ENCODE results near the gene C1QTNF8. TPM values are rescaled to one million over a fixed set of nuclear protein-coding genes. Genes with fewer than 3 reads are reported as not detected.

Gene C1QTNF8
- total and polyA plus RNA-seq, 2 of the 13 experiments (the other 11 are each of a cell fraction or from before 2014, with no cell fraction given) = 0.09 TPM; not detected in 1

- TF ChIP-seq ZNF256 (CRISPR knock-in tag; conservative IDR thresholded peaks at IDR 0.05) (no peak), ZNF10 (CRISPR knock-in tag; IDR thresholded peaks at IDR 0.05; ENCODE audit: borderline replicate concordance, low read depth) (no peak), NFATC3 (CRISPR knock-in tag; IDR thresholded peaks at IDR 0.05) (no peak), CEBPG (CRISPR knock-in tag; IDR thresholded peaks at IDR 0.05) (no peak), IRF9 (CRISPR knock-in tag; IDR thresholded peaks at IDR 0.05; ENCODE audit: borderline replicate concordance) (no peak), ZFY (CRISPR knock-in tag; IDR thresholded peaks at IDR 0.05) (no peak), ZNF597 (CRISPR knock-in tag; IDR thresholded peaks at IDR 0.05) (no peak), BCL6 (CRISPR knock-in tag; IDR thresholded peaks at IDR 0.05) (no peak), ZNF691 (CRISPR knock-in tag; IDR thresholded peaks at IDR 0.05; ENCODE audit: borderline replicate concordance, low read depth) (no peak), KLF16 (CRISPR knock-in tag; IDR thresholded peaks at IDR 0.05) (peak in 1 of 2 experiments; percentile 61; a peak in 1 of 4 replicates), ZNF546 (CRISPR knock-in tag; conservative IDR thresholded peaks at IDR 0.05) (peak; percentile 28; the same call in 1 of the 2 replicates), ZNF709 (CRISPR knock-in tag; IDR thresholded peaks at IDR 0.05) (no peak), JUN (CRISPR knock-in tag; IDR thresholded peaks at IDR 0.05) (no peak), NCOR1 (IDR thresholded peaks at IDR 0.05; ENCODE audit: borderline replicate concordance, low read length) (no peak), REXO4 (CRISPR knock-in tag; IDR thresholded peaks at IDR 0.05; ENCODE audit: borderline replicate concordance) (no peak), HMG20B (CRISPR knock-in tag; conservative IDR thresholded peaks at IDR 0.05) (0 out of 2 replicates have a peak, but pooled peaks have one; percentile 40), ZHX2 (IDR thresholded peaks at IDR 0.05; ENCODE audit: low read depth) (no peak), ZHX2 (CRISPR knock-in tag; IDR thresholded peaks at IDR 0.05; ENCODE audit: borderline replicate concordance) (no peak)
Observed at GRCh38 chr16:1090620-1091587, 5.1 kb downstream of the C1QTNF8 start (continued).
